Stimulated activated CD8-positive, alpha-beta memory T cell treated with anti-CD3 and anti-CD28 coated beads, Interleukin-7, amount 100 ng/mL, for 1 hour (primary cell): ENCODE data around the gene SMIM5.

Experiments
- DNase-seq, 2 donors: peaks; one replicate each; pipeline ENCODE4 v3.0.0-alpha.2; 2020; ENCODE audit warnings: low read depth in 2 of 2

SMIM5 gene

GRCh38 chr17:75666959-75667790, 33.9 kb downstream of the SMIM5 start, which contains the start of the genes RECQL5 and SAP30BP:
Gene RECQL5 (minus strand): TSS chr17:75667154. CDS start chr17:75666557, 597 bp downstream.
Gene SAP30BP (plus strand): TSS chr17:75667338. CDS start chr17:75667373, 35 bp downstream.
- peak; percentile 97 to 99 for DNase-seq

GRCh38 chr17:75667825-75668224, 34.6 kb downstream of the SMIM5 start:
- no peak for DNase-seq

GRCh38 chr17:75668489-75668888, 35.3 kb downstream of the SMIM5 start:
- no peak for DNase-seq

GRCh38 chr17:75670868-75671267, 37.6 kb downstream of the SMIM5 start:
- no peak for DNase-seq

- no peak for DNase-seq
Measured at GRCh38 chr17:75672011-75672410, 38.8 kb downstream of the SMIM5 start.

- DNase-seq: no peak
Measured at GRCh38 chr17:75673487-75673886, 40.3 kb downstream of the SMIM5 start.

- DNase-seq: no peak
Measured at GRCh38 chr17:75676461-75676860, 43.2 kb downstream of the SMIM5 start.

GRCh38 chr17:75679706-75680211, 46.5 kb downstream of the SMIM5 start:
- DNase-seq: no peak

- no peak for DNase-seq
Measured at GRCh38 chr17:75680431-75680830, 47.2 kb downstream of the SMIM5 start.

- no peak for DNase-seq
Measured at GRCh38 chr17:75681289-75681688, 48.1 kb downstream of the SMIM5 start.

- DNase-seq: no peak
Measured at GRCh38 chr17:75683583-75683982, 50.3 kb downstream of the SMIM5 start.

GRCh38 chr17:75684249-75684648, 51.0 kb downstream of the SMIM5 start:
- no peak for DNase-seq

GRCh38 chr17:75684924-75685323, 51.7 kb downstream of the SMIM5 start:
- no peak for DNase-seq

- DNase-seq: no peak
Measured at GRCh38 chr17:75685499-75685898, 52.3 kb downstream of the SMIM5 start.

GRCh38 chr17:75688209-75688825, 55.1 kb downstream of the SMIM5 start:
- DNase-seq: no peak

GRCh38 chr17:75689441-75689873, 56.2 kb downstream of the SMIM5 start:
- DNase-seq: no peak
